Stimulated activated CD4-positive, alpha-beta T cell treated with anti-CD3 and anti-CD28 coated beads, Interleukin-1b, Interleukin-23, amount 100 ng/mL, for 24 hours (primary cell): ENCODE data around the gene GOLPH3.

ENCODE experiments used
- DNase-seq, 4 experiments: peaks; one replicate each; pipeline ENCODE4 v3.0.0-alpha.2; 2020; ENCODE audit warnings: low read depth in 4 of 4, low spot score in 1 of 4

GOLPH3 gene

DNA sequence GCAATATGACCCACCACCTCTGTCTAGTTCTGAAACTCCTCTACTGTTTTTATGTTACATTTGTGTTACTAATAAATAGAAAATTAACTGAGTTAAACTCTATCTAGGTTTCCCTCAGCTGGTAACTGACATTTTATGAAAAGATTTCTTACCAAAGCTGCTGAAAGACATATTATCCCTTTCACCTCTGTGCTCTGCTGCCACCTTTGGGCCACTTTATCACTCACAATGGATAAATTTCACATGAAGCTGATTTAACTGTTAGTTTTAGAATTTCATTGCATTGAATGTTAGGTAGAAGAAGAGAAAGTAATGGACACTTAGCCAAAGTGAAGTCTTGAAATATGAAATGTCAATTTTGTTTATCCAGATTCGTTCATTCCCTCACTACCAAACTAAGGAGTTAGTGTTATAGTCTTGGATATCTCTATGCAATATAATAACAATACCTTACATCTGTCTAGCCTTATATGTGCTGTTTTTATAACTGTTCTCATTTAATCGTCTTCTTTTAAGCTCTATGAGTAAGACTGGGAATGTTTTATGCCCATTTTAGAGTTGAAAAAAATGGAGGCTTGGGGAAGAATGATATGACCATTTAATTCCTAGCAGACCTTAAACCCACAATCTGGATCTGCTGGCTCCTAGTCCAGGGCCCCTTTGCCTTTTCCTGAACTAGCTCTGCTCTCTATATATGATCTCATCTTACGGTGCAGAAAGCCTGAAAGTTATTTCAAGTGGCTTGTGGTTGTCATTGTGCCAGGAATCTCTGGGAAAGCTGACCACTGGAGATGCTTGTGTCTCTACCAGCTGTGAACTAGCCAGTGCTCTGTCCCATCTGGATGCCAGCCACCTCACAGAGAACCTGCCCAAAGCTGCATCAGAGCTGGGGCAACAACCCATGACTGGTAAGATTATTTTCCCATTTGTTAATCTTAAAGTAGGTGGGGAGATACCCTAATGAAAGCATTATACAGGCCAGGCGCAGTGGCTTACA lies 97.1 kb downstream of the GOLPH3 start:
- peak in 1 of 4 experiments; percentile 9 for DNase-seq
